GM12864 (cell line): ENCODE measurements around the gene MYT1.

ENCODE experiments used
- DNase-seq: peaks from one replicate; pipeline ENCODE4 v3.0.0-alpha.2; 2011; ENCODE audit warnings: low read depth
- H3K4me3 ChIP-seq: 2 replicates; pipeline ENCODE4 v1.5.1; 2011; ENCODE audit warnings: mild to moderate bottlenecking, low read depth, low read length, control low read depth
- TF ChIP-seq, protein P1 (sequence below): IDR thresholded peaks from 2 replicates; pipeline ENCODE4 v1.5.1; 2011; ENCODE audit warnings: low read depth, mild to moderate bottlenecking, moderate library complexity, low read length, control low read depth, inconsistent platforms; ENCODE audit errors: missing control alignments

The MYT1 gene

GRCh38 chr20:64241061-64241460 lies 76.8 kb downstream of the MYT1 start:
- TF ChIP-seq, protein P1, sequence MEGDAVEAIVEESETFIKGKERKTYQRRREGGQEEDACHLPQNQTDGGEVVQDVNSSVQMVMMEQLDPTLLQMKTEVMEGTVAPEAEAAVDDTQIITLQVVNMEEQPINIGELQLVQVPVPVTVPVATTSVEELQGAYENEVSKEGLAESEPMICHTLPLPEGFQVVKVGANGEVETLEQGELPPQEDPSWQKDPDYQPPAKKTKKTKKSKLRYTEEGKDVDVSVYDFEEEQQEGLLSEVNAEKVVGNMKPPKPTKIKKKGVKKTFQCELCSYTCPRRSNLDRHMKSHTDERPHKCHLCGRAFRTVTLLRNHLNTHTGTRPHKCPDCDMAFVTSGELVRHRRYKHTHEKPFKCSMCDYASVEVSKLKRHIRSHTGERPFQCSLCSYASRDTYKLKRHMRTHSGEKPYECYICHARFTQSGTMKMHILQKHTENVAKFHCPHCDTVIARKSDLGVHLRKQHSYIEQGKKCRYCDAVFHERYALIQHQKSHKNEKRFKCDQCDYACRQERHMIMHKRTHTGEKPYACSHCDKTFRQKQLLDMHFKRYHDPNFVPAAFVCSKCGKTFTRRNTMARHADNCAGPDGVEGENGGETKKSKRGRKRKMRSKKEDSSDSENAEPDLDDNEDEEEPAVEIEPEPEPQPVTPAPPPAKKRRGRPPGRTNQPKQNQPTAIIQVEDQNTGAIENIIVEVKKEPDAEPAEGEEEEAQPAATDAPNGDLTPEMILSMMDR, result no peak

DNA sequence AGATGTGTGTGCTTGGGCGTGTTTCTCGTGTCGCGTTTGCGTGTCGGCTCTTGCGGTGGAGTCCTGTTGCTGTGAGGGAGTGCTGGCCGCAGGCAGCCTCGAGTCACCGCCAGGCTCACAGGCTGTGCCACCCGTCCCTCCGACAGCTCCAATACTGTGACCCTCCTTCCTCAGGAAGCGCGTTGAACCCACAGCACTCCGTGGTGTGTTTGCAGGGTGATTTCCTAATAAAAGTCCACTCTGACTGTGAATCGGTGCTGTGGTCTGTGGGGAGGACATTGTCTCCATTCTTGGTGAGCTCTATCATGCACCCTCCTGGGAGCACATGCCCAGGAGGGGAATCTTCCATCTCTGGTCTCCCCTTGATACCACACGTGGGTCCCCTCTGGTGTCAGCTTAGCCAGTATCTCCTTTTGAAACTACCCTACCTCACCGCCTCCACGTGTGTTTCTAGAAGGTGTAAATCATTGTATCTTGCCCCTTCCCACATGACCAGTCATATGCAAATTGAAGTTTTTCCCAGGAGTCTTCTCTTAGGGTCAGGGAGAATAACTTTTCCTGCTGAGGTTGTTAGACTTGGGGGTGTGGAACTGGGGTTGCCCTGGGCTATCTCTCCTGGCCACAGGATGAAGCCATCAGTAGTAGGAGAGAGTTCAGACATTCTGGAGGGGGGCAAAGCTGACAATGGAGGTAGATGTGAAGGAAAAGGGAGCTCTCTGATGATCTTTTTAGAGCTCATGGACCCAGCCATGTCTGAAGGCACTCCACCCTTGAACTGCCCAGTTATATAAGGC lies 77.9 kb downstream of the MYT1 start:
- DNase-seq, result no peak
- no peak overlapping the region for H3K4me3 ChIP-seq
- TF ChIP-seq, protein P1, result no peak

More at GRCh38 chr20:64241061-64241460, 76.8 kb downstream of the MYT1 start:
- no peak overlapping the region for H3K4me3 ChIP-seq
- DNase-seq, result no peak

- no peak for DNase-seq
These were observed 78.7 kb downstream of the MYT1 start for GRCh38 chr20:64242797-64243475.

DNA sequence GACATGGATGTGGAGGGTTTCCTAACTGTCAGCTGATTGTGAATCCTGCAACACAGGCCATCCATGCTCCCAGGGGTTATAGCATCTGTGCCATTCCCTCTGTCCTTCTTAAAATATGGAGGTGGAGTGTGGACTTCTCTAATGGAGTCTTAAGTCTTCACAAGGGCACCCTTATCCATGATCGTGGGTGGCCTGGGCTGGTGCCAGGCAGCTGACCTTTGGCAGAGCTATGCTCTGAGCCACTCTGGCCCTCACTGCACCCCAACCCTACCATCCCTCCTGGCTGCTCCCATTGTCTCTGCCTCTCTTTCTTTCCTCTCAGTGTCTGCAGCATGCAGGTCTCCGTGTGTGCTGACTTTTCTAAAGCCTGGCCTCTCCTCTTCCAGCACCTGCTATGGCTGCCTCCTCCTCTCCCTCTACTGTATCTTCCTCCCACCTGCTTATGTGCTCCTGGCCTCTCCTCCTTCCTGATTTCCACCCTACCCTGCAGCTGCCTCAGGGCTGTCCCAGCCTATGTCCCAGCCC lies 80.1 kb downstream of the MYT1 start:
- no peak for DNase-seq
- no peak overlapping the region for H3K4me3 ChIP-seq
- TF ChIP-seq, protein P1, result no peak

More at GRCh38 chr20:64242797-64243475, 78.7 kb downstream of the MYT1 start:
- TF ChIP-seq, protein P1, result no peak
- no peak overlapping the region for H3K4me3 ChIP-seq

- no peak overlapping the region for H3K4me3 ChIP-seq
- TF ChIP-seq, protein P1, result no peak
- no peak for DNase-seq
These were observed 80.8 kb downstream of the MYT1 start for GRCh38 chr20:64244870-64245603.

DNA sequence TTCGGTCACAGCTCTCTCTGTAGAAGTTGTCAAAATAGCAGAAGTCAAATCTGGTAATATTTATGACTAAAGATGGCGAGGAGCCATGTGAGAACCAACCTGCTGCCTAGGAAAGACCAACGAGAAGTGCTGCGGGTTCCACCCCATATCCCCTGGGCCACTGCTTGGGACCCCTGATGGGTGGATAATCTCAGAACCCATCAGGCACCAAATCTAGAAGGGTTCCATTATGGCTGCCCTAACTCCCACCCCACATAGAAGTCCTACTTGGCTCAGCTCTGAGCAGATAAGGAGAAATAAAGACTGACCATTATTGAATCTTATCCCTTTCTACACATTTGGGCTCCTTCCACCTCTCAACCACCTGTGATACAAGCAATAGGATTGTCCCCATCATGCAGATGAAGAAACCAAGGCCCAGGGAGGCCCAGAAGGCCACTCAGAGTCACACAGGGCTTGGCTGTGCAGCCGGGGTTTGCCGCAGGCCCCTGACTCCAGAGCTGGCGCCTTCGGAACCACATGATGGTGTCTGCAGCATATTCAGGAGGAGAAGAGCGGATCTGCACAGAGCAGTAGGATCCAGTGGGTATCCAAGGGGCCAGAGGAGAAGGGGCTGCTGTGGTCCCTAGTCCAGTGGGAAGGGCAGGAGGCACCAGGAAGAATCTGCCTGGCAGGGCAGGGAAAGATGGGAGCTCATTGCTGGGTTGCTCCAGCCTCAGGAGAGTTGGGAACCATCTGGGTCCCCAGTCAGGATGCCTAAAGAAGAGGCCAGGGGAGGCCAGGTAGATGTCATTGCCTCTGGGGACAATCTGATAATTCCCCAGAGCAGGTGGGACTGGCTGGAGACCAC lies 81.7 kb downstream of the MYT1 start:
- no peak for DNase-seq
- TF ChIP-seq, protein P1, result no peak
- no peak overlapping the region for H3K4me3 ChIP-seq
